GM19240 (cell line): ENCODE measurements around the gene TDRD3.
"Not testable (repeated sequence)": the region's sequence is repeated elsewhere in the genome, so short reads cannot be mapped to it uniquely, and the experiment has no call there.

Experiments
- DNase-seq: peaks from one replicate; pipeline ENCODE4 v3.0.0; 2011; ENCODE audit warnings: low spot score; ENCODE audit not compliant: insufficient read length

TDRD3 gene

GRCh38 chr13:60398379-60398891 lies 1.4 kb downstream of the TDRD3 start:
- DNase-seq, result no peak

GRCh38 chr13:60398907-60399589 lies 2.0 kb downstream of the TDRD3 start:
- DNase-seq, result no peak

DNA sequence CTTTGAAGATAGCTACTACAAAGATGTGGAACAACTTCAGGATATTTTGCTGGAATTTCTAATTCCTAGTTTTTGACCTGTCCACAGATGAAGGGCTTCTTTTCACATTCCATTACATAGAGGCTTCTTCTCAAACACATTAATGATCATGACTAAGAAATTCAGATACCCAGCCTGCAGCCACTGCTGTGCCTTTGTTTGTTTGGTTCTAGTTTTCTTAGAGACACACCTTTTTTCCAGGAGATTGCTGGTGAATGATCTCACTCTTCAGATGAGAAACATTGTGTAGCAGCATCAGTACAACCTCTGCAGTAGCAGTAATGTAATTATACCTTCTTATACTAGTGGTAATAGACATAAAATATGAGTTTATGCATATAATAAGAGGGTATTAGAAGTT lies 5.0 kb downstream of the TDRD3 start:
- no peak for DNase-seq

DNA sequence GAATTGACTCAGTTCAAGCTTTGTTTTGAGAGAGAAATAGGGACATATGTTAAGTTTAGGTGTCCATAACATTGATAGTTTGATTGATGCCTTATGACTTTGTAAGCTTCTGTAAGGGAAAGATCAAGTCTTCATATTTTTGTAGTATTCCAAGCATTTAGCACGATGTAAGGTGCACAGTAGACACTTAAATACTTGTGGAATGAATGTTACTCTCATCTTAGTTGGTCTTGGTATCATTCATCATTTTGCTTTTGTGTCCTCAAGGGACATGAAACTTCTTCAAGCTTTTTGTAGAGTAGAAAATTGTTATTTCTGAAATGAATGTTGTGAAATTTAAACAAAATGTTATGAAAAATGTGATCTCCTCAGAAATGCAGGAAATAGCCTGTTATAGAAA lies 10.1 kb downstream of the TDRD3 start:
- DNase-seq, result no peak

GRCh38 chr13:60407852-60408251 lies 10.8 kb downstream of the TDRD3 start:
- DNase-seq, result not testable (repeated sequence)

DNA sequence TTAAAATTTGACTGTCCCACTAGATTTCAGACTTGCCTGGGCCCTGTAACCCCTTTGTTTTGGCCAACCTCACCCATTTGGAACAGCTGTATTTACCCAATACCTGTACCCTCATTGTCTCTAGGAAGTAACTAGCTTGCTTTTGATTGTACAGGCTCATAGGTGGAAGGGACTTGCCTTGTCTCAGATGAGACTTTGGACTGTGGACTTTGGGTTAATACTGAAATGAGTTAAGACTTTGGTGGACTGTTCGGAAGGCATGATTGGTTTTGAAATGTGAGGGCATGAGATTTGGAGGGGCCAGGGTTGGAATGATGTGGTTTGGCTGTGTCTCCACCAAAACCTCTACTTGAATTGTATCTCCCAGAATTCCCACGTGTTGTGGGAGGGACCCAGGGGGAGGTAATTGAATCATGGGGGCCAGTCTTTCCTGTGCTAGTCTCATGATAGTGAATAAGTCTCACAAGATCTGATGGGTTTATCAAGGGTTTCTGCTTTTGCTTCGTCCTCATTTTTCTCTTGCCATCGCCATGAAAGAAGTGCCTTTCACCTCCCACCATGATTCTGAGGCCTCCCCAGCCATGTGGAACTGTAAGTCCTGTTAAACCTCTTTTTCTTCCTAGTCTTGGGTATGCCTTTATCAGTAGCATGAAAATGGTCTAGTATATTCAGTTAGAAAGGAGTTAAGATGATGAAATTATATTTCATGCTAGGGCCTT lies 12.7 kb downstream of the TDRD3 start:
- not testable (repeated sequence) for DNase-seq

- no peak for DNase-seq
Measured at GRCh38 chr13:60410299-60410698, 13.3 kb downstream of the TDRD3 start.

- no peak for DNase-seq
Measured at GRCh38 chr13:60411464-60411863, 14.4 kb downstream of the TDRD3 start.

DNA sequence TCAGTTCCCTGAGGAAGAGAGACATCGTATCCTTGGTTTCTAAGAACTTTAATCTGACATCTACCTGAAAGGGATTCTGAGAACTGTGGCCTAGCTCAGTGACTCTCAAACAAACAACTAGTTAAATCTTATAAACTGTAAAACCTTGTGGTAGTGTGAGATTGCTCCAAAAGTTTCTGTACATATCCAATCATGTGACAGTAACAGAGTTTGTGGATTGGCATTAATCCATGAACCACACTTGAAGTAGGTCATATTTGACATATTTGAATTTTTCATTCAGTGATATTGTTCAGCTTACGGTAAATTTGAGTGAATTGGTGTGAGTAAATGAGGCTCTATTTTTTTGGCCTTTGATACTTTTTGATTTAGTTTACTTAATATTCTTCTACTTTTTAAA lies 15.0 kb downstream of the TDRD3 start:
- no peak for DNase-seq

DNA sequence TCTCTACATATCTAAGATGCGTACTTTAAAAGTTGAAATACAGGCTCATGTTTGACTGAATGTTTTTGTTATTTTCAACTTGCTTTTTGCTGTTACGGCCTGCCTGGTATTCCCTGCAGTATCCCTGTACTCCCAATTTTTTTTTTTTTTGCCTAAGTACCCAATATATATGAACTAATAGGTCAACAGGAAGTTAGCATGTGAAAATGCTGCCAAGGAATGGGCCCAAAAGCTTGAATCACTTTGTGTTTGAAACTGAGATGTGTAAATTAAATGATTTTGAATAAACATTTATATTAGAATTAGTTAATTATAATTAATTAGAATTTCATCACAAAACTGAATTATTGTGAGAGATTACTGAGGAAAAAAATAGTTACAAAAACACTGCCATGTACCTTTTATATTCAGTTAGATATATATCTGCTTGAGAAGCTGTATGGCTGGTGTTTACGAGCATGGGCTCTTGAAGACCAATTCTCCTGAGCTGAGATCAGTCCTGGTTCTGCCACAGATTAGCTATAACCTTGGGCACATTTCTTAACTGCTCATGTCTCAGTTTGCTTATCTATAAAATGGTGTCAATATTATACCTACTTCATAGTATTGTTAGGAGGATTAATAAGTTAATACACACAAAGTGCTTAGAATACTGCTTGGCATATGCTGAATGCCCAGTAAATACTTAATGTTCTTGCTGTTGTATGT lies 16.0 kb downstream of the TDRD3 start:
- DNase-seq, result no peak

DNA sequence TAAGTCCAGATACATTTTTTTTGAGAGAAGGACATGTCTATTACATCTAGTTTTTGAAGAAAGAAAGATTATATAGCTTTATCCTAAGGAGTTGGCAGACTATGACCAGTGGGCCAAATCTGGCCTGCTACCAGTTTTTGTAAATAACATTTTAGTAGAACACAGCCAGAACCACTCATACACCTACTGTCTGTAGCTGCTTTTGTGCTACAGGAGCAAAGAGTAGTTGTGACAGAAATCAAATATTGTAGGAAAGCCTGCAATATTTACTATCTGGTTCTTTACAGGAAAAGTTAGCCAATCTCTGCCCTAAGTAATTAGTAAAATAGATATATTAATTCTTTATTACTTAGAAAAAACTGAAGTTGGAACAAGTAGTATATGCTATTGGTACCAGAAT lies 17.2 kb downstream of the TDRD3 start:
- no peak for DNase-seq

DNA sequence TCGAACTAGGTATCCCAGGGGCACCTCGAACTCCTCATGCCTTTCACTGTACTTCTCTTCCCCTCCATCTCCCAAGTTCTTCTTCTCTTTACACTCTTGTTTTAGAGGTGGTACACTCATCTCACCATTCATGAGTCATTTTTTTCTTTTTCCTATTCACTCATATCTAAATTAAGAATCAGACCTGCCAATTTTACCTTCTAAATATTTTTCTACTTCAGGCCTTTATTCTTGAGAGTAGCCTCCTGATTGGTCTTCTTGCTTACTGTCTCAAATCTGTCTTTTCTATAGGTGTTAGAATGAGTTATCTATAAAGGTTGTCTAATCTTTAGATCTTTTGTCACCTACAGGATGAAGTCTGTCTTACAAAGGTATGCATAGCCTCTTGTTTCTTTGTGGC lies 20.7 kb downstream of the TDRD3 start:
- DNase-seq, result no peak

GRCh38 chr13:60418954-60419353 lies 21.9 kb downstream of the TDRD3 start:
- DNase-seq, result no peak

DNA sequence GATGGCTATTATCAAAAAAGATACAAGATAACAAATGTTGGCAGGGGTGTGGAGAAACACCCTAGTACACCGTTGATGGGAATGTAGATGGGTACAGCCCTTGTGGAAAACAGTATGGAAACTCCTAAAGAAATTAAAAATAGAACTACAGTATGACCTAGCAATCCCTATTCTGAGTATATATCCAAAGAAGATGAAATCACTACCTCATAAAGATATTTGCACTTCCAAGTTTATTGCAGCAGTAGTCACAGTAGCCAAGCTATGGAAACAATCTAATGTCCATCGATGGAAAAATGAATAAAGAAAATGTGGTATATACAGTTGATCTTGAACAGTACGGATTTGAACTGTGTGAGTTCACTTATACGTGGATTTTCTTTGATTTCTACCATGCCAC lies 28.3 kb downstream of the TDRD3 start:
- DNase-seq, result no peak

DNA sequence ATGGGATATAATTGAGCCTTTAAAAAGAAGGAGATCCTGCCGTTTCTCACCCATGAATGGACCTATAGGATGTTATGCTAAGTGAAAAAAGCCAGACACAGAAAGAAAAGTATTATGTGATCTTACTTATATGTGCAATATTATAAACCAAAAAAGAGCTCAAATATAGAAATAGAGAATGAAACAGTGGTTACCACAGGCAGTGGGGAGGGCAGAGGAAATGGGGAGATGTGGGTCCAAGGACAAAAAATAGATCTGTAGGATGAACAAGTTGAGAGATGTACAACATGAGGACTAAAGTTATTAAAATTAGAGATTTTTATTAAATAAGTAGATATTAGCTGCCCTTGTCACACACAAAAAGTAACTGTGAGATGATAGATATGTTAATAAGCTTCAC lies 29.1 kb downstream of the TDRD3 start:
- no peak for DNase-seq

- DNase-seq, result no peak
Measured at GRCh38 chr13:60427285-60427684, 30.3 kb downstream of the TDRD3 start.

DNA sequence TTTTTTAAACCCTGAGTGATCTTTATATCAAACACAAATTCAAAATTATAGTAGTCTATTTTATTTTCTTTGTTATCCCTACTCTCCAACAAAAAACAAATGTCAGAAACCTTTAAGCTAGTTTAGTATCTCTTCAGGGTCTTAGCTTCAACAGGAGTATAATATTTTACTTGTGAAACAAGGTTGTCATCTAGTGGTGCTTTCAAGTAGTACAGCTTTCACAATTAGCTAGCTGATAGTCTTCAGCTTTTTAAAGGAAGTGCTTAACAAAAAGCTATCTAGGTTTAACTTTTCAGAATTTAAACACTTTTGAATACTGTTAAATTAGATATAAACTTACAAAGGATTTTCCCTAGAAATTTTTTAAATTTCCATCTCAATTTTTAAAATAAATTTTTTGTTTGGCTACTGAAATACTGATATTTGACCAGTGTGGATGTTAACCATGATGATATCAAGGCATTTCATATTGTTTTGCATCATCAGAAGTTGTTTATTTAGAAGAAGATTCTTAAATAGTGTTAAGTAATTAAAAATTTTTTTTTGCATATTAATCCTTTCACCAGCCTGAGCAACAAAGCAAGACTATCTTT lies 34.2 kb downstream of the TDRD3 start:
- peak; percentile 4 for DNase-seq

- DNase-seq, result no peak
Measured at GRCh38 chr13:60433505-60433904, 36.5 kb downstream of the TDRD3 start.

- DNase-seq, result no peak
Measured at GRCh38 chr13:60435762-60436374, 38.8 kb downstream of the TDRD3 start.

GRCh38 chr13:60439201-60439600 lies 42.2 kb downstream of the TDRD3 start:
- DNase-seq, result no peak

GRCh38 chr13:60441761-60442160 lies 44.7 kb downstream of the TDRD3 start:
- DNase-seq, result no peak
